Measurements from ENCODE around the gene PLP2. TPM values are rescaled to one million over a fixed set of nuclear protein-coding genes. Genes with fewer than 3 reads are reported as not detected.

Gene PLP2
- total RNA-seq, 4 donors from 2014 or later = 57.9 to 78.7 (median 67.9) TPM

DNA sequence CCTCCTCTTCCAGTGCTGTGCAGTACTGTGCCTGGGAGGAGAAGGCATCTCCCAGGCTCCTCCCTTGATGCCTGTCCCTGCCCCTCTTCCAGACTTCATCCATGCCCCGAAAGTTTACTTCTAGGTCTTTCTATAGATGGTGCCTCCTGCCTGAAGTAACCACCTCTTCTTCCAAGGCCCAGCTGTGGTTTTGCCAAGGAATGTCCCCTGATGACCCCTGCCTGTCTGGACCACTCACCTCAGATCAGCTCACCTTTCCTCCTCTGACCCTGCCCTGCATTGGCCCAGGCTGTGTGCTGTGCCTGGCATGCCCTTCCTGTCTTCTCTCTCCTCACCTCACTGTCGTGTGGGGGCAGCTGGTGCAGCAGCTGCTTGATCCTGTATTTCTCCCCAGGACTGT lies 7.7 kb downstream of the PLP2 start:
- Histone ChIP-seq H3K9me3 (no peaks in the 10 kb centered on the region), H3K27ac (no peak overlapping the region), H3K4me1 (peaks cover 0 to 23% (median 0%) of the 10 kb centered on the region in 3 donors), H3K36me3 (peaks cover 0 to 64% of the 10 kb centered on the region in 2 donors), H3K4me3 (no peak overlapping the region), H3K27me3 (no peaks in the 10 kb centered on the region)
- ATAC-seq = no peak
- WGBS, 2 donors (ENCODE audit: low coverage in 1 of 2) = 71% methylated on average over 1 of the region's 2 CpGs; no CpG with 5 or more reads in 1 of the 2 donors
- TF ChIP-seq POLR2A (IDR thresholded peaks at IDR 0.05) (no peak), EP300 (IDR thresholded peaks at IDR 0.05) (no peak), POLR2AphosphoS5 (IDR thresholded peaks at IDR 0.05) (no peak)
- TF ChIP-seq, protein P1, sequence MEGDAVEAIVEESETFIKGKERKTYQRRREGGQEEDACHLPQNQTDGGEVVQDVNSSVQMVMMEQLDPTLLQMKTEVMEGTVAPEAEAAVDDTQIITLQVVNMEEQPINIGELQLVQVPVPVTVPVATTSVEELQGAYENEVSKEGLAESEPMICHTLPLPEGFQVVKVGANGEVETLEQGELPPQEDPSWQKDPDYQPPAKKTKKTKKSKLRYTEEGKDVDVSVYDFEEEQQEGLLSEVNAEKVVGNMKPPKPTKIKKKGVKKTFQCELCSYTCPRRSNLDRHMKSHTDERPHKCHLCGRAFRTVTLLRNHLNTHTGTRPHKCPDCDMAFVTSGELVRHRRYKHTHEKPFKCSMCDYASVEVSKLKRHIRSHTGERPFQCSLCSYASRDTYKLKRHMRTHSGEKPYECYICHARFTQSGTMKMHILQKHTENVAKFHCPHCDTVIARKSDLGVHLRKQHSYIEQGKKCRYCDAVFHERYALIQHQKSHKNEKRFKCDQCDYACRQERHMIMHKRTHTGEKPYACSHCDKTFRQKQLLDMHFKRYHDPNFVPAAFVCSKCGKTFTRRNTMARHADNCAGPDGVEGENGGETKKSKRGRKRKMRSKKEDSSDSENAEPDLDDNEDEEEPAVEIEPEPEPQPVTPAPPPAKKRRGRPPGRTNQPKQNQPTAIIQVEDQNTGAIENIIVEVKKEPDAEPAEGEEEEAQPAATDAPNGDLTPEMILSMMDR (IDR thresholded peaks at IDR 0.05) = no peak

DNA sequence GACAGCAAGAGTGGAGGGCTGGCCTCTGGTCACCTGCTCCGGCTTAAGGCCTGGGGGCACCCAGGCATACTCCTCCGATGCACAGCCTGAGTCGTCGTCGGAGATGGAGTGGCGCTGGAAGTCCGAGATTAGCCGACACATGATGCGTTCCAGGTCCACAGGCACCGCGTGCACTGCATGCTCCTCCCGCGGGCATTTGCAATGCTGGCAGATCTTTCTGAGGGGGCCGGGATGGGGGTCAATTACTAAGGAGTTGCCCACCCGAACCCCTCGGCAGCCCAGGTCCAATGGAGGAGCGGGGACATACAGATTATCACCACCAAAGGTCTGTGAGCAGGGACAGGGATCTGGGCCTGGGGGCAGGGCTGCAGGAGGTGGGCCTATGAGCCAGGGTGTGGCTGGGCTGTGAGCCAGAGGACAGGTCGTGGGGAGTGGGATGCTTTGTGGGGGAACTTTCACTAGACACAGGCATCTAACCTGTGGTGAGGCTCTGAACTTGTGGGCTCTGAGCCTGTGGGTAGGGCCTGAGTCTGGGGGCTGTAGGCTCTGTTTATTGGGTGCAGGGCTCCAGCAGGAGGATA lies 12.1 kb downstream of the PLP2 start:
- Histone ChIP-seq H3K9me3 (no peaks in the 10 kb centered on the region), H3K36me3 (peaks cover 0 to 34% of the 10 kb centered on the region in 2 donors), H3K27me3 (no peaks in the 10 kb centered on the region), H3K4me1 (peaks cover 0 to 34% (median 0%) of the 10 kb centered on the region in 3 donors), H3K4me3 (peak overlapping the region in 1 of 2 donors; percentile 56), H3K27ac (peak overlapping the region in 3 of 4 donors; percentile 47 to 86 (median 82))
- TF ChIP-seq POLR2AphosphoS5 (IDR thresholded peaks at IDR 0.05) (no peak), POLR2A (IDR thresholded peaks at IDR 0.05) (no peak), EP300 (IDR thresholded peaks at IDR 0.05) (no peak)
- TF ChIP-seq, protein P1 (IDR thresholded peaks at IDR 0.05) = no peak
- 90% methylated on average over 2 of the region's 18 CpGs; no CpG with 5 or more reads in 1 of the 2 donors for WGBS, 2 donors (ENCODE audit: low coverage in 1 of 2)
- ATAC-seq = no peak

DNA sequence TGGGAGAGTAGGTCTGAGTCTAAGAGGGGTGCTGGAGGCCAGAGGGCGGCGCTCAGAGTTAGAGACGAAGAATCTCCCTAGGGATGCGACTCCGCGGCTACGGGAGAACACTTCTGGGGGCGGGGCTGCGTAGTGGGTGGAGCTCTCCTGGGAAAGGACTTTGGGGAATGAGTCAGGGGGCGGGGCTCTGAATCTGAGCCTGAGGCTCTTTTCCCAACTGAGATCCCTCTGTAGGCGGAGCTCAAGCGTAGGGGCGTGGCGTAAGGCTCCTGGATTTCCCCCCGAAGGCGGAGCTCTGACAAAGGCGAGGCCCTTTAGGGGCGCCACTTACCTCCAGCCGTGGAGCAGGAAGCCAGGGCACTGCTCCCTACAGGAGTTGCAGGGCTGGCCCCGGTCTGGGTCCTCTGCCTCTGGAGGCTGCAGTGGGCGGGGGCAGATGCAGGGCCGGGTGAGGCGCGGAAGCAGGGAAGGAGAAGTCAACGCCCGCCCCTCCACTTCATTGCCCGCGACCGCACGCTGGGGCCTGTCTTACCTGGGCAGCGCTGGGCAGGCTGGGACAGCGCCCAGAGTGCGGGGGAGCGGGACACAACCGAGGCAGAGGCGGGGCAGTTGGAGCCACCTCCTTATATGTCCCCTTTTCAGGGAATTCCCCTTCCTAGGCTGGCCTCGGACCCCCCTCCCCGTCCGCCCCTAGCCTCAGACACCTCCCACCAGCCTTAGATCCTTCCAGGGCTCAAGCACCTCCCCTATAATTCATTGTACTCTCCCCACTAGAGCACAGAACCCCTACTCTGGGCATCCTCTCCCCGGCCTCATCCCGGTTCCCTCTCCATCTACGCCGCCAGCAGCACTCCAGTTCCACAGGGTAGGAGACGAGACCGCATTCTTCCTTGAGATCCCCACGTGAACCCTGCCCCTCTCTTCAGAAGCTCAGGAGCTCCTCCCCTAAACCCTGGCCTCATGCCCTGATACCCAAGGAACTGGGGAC lies 12.9 kb downstream of the PLP2 start:
- no peaks in the 10 kb centered on the region for H3K9me3 ChIP-seq
- no peak for TF ChIP-seq POLR2AphosphoS5 (IDR thresholded peaks at IDR 0.05)
- TF ChIP-seq, protein P1 (IDR thresholded peaks at IDR 0.05) = peak in 1 of 4 experiments; percentile 19
- peak in 1 of 2 donors; percentile 47 for TF ChIP-seq POLR2A (IDR thresholded peaks at IDR 0.05)
- peaks cover 0 to 42% (median 0%) of the 10 kb centered on the region in 3 donors for H3K4me1 ChIP-seq
- WGBS, 2 donors (ENCODE audit: low coverage in 1 of 2) = 0 to 55% methylated on average over 1 to 19 of the region's 46 CpGs
- H3K4me3 ChIP-seq = peak overlapping the region; percentile 25 to 56
- H3K27ac ChIP-seq = peak overlapping the region; percentile 18 to 86 (median 84)
- peaks cover 0 to 26% of the 10 kb centered on the region in 2 donors for H3K36me3 ChIP-seq
- ATAC-seq = peak; percentile 89
- no peaks in the 10 kb centered on the region for H3K27me3 ChIP-seq

DNA sequence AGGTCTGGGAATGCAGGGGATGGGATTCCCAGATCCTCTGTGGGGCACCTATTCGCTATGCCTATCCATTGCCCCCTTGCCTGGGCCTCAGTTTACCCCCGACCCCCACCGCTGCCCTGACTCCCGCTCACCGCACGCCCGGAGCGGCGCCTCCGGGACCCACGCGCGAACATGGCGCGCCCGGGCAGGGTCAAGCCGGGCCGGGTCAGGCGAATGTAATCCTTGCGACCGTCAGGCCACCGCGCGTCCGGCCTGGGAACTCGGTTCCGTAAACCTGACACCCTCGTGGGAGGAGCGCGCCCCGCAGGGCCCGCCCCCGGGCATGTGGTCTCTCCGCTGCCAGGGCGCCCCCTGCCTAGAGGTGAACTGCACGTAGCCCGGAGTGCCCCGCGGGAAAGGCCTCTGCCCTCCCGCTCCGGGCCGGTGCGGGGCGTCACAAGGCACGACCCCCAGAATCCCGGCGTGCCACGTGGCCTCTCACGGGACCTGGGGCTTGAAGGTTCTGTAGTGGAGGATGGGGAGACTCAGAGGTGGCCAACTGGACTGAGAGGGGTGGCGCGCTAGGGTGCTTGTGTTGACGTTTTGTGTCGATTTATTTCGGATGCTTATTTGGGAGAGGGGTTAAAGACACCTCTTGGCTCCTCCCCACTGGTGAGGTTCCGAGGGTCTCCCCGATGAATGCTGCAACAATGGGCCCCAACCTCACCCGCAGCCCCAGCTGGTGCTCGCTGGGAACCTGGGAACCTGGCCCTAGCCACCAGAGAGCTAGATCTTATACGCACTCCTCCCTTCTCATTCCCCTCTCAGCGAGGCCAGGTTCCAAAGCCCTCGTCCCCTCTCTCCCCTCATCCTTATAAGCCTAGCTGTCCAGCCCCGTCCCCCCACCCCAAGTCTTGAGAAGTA lies 14.7 kb downstream of the PLP2 start, which contains the start of gene PRICKLE3:
PRICKLE3 (minus strand) TSS at position 249 of the 903 bp plus-strand sequence; CDS start at position 173, 76 bp downstream.
- peaks cover 0 to 15% of the 10 kb centered on the region in 2 donors for H3K36me3 ChIP-seq
- no peaks in the 10 kb centered on the region for H3K27me3 ChIP-seq
- WGBS, 2 donors (ENCODE audit: low coverage in 1 of 2) = 35 to 100% methylated on average over 1 to 3 of the region's 62 CpGs
- peak within 1 kb of the TSS; percentile 82 to 91 (median 88) for H3K27ac ChIP-seq
- H3K9me3 ChIP-seq = no peaks in the 10 kb centered on the region
- TF ChIP-seq POLR2AphosphoS5 (IDR thresholded peaks at IDR 0.05) = peak; percentile 52
- TF ChIP-seq, protein P1 (IDR thresholded peaks at IDR 0.05) = peak in 3 of 4 experiments; percentile 8 to 64 (median 24)
- no peak for TF ChIP-seq EP300 (IDR thresholded peaks at IDR 0.05)
- TF ChIP-seq POLR2A (IDR thresholded peaks at IDR 0.05) = peak; percentile 52 to 58
- peak; percentile 25 for ATAC-seq
- H3K4me3 ChIP-seq = peak within 1 kb of the TSS; percentile 56 to 70
- H3K4me1 ChIP-seq = peaks cover 0 to 49% (median 0%) of the 10 kb centered on the region in 3 donors
